Loucy (cell line): ENCODE results near the gene EVI5.
"Not testable (repeated sequence)": the region's sequence is repeated elsewhere in the genome, so short reads cannot be mapped to it uniquely, and the experiment has no call there.

Experiments used
- H2AFZ ChIP-seq: fragments of 200-600 bp; sonication (generic); 2 replicates; pipeline ENCODE4 v1.6.0; 2016; ENCODE audit warnings: antibody characterized with exemption, mild to moderate bottlenecking, low read length, moderate library complexity
- H3F3A ChIP-seq: fragments of 200-600 bp; 2 replicates; pipeline ENCODE4 v1.6.0; 2016; ENCODE audit warnings: antibody characterized with exemption, low read depth, mild to moderate bottlenecking
- H3K27me3 ChIP-seq: fragments of 200-600 bp; sonication (generic); 2 replicates; pipeline ENCODE4 v1.6.1; 2014; ENCODE audit warnings: low read length, mild to moderate bottlenecking; ENCODE audit not compliant: insufficient read depth, poor library complexity, severe bottlenecking
- H3K36me3 ChIP-seq: fragments of 200-600 bp; sonication (generic); 2 replicates; pipeline ENCODE4 v1.6.1; 2016; ENCODE audit warnings: low read length; ENCODE audit not compliant: insufficient read depth
- H3K4me1 ChIP-seq: fragments of 200-600 bp; sonication (generic); 2 replicates; pipeline ENCODE4 v1.5.1; 2014; ENCODE audit warnings: low read length, mild to moderate bottlenecking; ENCODE audit not compliant: insufficient read depth, poor library complexity, severe bottlenecking
- H3K4me2 ChIP-seq: fragments of 200-600 bp; sonication (generic); 2 replicates; pipeline ENCODE4 v1.6.0; 2014; ENCODE audit warnings: antibody characterized with exemption, low read length, low read depth, mild to moderate bottlenecking; ENCODE audit not compliant: poor library complexity, severe bottlenecking
- H3K4me3 ChIP-seq: fragments of 200-600 bp; sonication (generic); 2 replicates; pipeline ENCODE4 v1.5.1; 2014; ENCODE audit warnings: low read length, mild to moderate bottlenecking, mixed read lengths; ENCODE audit not compliant: poor library complexity, severe bottlenecking
- H3K79me2 ChIP-seq: fragments of 200-600 bp; sonication (generic); 2 replicates; pipeline ENCODE4 v1.6.1; 2014; ENCODE audit warnings: low read length; ENCODE audit not compliant: insufficient read depth
- H3K9ac ChIP-seq: fragments of 200-600 bp; sonication (generic); 2 replicates; pipeline ENCODE4 v1.6.0; 2014; ENCODE audit warnings: mild to moderate bottlenecking, low read depth, low read length, moderate library complexity; ENCODE audit not compliant: poor library complexity, severe bottlenecking
- H3K9me2 ChIP-seq: fragments of 200-600 bp; sonication (generic); replicated peaks from 2 replicates; pipeline ENCODE4 v1.6.1; 2016; ENCODE audit warnings: low read depth, low read length, mixed read lengths
- H3K9me3 ChIP-seq: fragments of 200-600 bp; sonication (generic); 2 replicates; pipeline ENCODE4 v1.6.1; 2014; ENCODE audit warnings: mild to moderate bottlenecking, antibody characterized with exemption, low read length, low read depth; ENCODE audit not compliant: insufficient read depth
- H4K20me1 ChIP-seq: fragments of 200-600 bp; sonication (generic); 2 replicates; pipeline ENCODE4 v1.6.0; 2014; ENCODE audit warnings: antibody characterized with exemption, low read length, mild to moderate bottlenecking; ENCODE audit not compliant: insufficient read depth, poor library complexity, severe bottlenecking
- EZH2phosphoT487 ChIP-seq: fragments of 200-600 bp; IDR thresholded peaks from 2 replicates; pipeline ENCODE4 v1.6.1; 2018; ENCODE audit warnings: antibody characterized with exemption, mild to moderate bottlenecking, moderate library complexity, borderline replicate concordance
- TF ChIP-seq, protein P1 (sequence below): fragments of 200-600 bp; sonication (generic); conservative IDR thresholded peaks from 2 replicates; pipeline ENCODE4 v1.5.1; 2014; ENCODE audit warnings: mild to moderate bottlenecking, antibody characterized with exemption, low read length

Gene EVI5

DNA sequence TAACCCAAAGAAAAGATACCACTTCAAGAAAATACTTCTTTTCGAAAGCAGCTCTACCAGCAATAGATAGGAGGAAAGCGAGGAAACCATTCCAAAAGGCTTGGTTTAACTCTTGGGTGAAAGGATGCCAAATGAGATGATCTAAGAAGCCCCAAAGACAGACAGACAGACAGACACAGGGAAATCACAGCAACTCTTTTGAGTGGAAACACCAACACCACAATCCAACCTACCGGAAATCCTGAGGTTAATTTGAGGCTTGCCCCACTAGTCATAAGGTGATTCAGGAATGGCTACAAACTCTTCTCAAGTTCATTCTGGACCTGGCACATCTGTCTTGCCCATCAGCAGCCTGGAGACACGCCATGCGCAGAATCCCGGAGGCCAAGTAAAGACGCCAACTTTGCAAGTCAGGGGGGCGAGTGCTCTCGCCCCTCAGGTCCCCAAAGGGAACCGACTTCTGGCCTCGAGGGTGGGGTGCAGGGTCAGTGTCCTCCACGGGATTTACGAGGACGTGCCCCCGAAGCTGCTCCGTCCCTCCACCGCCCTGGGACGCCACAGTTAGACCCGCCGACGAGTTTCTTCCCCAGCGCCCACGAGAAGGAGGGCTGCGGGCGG is 778 bp downstream of the EVI5 start:
- no peaks in the 10 kb centered on the region for H3F3A ChIP-seq
- no peaks in the 10 kb centered on the region for H3K36me3 ChIP-seq
- TF ChIP-seq, protein P1, sequence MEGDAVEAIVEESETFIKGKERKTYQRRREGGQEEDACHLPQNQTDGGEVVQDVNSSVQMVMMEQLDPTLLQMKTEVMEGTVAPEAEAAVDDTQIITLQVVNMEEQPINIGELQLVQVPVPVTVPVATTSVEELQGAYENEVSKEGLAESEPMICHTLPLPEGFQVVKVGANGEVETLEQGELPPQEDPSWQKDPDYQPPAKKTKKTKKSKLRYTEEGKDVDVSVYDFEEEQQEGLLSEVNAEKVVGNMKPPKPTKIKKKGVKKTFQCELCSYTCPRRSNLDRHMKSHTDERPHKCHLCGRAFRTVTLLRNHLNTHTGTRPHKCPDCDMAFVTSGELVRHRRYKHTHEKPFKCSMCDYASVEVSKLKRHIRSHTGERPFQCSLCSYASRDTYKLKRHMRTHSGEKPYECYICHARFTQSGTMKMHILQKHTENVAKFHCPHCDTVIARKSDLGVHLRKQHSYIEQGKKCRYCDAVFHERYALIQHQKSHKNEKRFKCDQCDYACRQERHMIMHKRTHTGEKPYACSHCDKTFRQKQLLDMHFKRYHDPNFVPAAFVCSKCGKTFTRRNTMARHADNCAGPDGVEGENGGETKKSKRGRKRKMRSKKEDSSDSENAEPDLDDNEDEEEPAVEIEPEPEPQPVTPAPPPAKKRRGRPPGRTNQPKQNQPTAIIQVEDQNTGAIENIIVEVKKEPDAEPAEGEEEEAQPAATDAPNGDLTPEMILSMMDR: no peak
- TF ChIP-seq EZH2phosphoT487: no peak
- H3K27me3 ChIP-seq: peaks cover 64% of the 10 kb centered on the region
- H3K4me2 ChIP-seq: peak overlapping the region; percentile 79
- H3K9ac ChIP-seq: no peak overlapping the region
- 0 out of 2 replicates have a peak overlapping the region, but pooled peaks have one; percentile 95 for H2AFZ ChIP-seq
- H3K9me2 ChIP-seq: no peaks in the 10 kb centered on the region
- peaks cover 3% of the 10 kb centered on the region for H4K20me1 ChIP-seq
- no peaks in the 10 kb centered on the region for H3K79me2 ChIP-seq
- H3K4me3 ChIP-seq: peak overlapping the region; percentile 76
- H3K4me1 ChIP-seq: peaks cover 2% of the 10 kb centered on the region
- H3K9me3 ChIP-seq: no peaks in the 10 kb centered on the region

DNA sequence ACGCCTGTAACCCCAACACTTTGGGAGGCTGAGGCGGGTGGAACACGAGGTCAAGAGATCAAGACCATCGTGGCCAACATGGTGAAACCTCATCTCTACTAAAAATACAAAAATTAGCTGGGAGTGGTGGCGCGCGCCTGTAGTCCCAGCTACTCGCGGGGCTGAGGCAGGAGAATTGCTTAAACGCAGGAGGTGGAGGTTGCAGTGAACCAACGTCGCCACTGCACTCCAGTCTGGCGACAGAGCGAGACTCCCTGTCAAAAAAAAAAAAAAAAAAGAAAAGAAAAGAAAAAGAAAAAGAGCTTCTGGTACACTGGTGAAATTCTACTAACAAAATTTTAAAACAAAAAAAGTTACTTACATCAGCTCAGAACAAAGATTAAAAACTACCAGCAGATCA is 1.4 kb downstream of the EVI5 start:
- H3K4me2 ChIP-seq, H3K9me2 ChIP-seq, H3F3A ChIP-seq, H2AFZ ChIP-seq, H3K4me3 ChIP-seq, H4K20me1 ChIP-seq, H3K79me2 ChIP-seq, H3K9me3 ChIP-seq, H3K4me1 ChIP-seq, H3K36me3 ChIP-seq, H3K9ac ChIP-seq: not testable (repeated sequence)
- H3K27me3 ChIP-seq: peaks cover 67% of the 10 kb centered on the region

DNA sequence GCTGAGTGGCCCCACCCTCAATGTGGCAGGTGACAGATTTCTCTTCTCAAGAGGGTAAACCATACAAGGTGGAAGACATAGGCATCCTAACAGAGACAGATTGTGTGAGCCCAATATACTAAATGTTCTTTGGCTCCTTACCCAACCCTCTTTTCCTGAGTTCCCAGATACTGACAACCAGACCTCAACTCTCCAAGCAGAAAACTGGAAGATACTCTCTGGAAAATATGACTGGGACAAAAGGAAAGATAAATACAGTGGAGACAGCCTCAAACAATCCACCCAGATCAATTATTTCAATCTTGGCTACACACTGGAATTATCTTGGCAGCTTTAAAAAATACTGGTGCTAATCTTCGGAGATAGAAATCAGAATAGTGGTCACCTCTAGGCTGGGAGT is 6.5 kb downstream of the EVI5 start:
- Histone ChIP-seq H3K79me2 (no peaks in the 10 kb centered on the region), H3K4me3 (no peak overlapping the region), H3F3A (no peaks in the 10 kb centered on the region), H3K4me1 (no peaks in the 10 kb centered on the region), H4K20me1 (no peaks in the 10 kb centered on the region), H3K4me2 (no peak overlapping the region), H3K9me2 (no peaks in the 10 kb centered on the region), H2AFZ (no peak overlapping the region), H3K27me3 (peaks cover 38% of the 10 kb centered on the region), H3K9me3 (no peaks in the 10 kb centered on the region), H3K36me3 (no peaks in the 10 kb centered on the region), H3K9ac (no peak overlapping the region)
- no peak for TF ChIP-seq EZH2phosphoT487
- TF ChIP-seq, protein P1: no peak

- H3K9me2 ChIP-seq: no peaks in the 10 kb centered on the region
- TF ChIP-seq EZH2phosphoT487: no peak
- TF ChIP-seq, protein P1: no peak
- H3K9me3 ChIP-seq: no peaks in the 10 kb centered on the region
- no peak overlapping the region for H2AFZ ChIP-seq
- no peaks in the 10 kb centered on the region for H3K36me3 ChIP-seq
- H3K4me3 ChIP-seq: no peak overlapping the region
- no peaks in the 10 kb centered on the region for H4K20me1 ChIP-seq
- H3K79me2 ChIP-seq: no peaks in the 10 kb centered on the region
- no peaks in the 10 kb centered on the region for H3F3A ChIP-seq
- no peak overlapping the region for H3K4me2 ChIP-seq
- H3K4me1 ChIP-seq: no peaks in the 10 kb centered on the region
- peaks cover 9% of the 10 kb centered on the region for H3K27me3 ChIP-seq
- H3K9ac ChIP-seq: no peak overlapping the region
These were observed 10.5 kb downstream of the EVI5 start for GRCh38 chr1:92774407-92774806.

- H3F3A ChIP-seq, H3K9me3 ChIP-seq, H3K9ac ChIP-seq, H3K79me2 ChIP-seq, H4K20me1 ChIP-seq, H3K4me1 ChIP-seq, H3K27me3 ChIP-seq, H2AFZ ChIP-seq, H3K4me2 ChIP-seq, H3K9me2 ChIP-seq, H3K4me3 ChIP-seq, H3K36me3 ChIP-seq: not testable (repeated sequence)
These were observed 11.2 kb downstream of the EVI5 start for GRCh38 chr1:92773749-92774148.
